ENCODE results near the gene SETD2.

Gene SETD2

DNA sequence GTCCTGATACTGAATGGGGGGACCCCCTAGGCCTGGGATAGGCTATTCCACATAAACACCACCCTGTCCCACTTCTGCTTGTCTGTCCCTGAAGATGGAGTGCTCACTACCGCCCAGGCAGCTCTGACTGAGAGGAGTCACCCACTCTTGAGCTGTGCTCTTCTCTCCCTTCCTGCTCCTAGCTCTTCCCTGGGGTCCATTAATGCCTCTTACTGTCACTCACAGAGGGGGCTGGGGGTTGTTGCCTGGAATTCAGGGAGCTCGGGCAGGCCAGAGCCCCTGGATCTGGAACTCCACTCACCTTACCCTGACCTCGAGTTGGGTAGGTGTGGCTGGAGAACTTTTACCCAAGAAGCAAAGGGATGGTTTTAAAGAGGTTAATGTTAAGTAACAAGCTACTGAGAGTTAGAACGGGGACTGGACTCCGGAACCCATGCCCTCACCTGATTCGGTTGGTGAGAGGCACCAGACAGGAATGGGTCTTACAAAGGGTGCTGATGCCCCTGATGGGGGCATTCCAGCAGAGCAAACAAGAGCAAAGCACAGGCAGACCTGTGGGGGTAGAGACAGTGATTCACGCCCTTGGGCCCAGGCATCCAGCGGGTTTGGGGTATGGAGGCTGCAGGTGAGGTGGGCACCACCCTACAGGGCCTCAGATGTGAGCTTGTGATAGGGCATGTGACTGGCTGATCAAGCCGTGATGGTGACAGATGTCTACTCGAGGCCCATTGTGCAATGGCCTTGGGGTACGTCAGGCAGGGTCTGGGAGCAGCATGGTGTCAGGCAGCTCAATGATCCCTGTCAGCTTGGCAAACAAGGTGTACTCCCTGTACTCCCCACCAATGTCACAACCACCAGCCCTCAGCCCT lies 179.1 kb downstream of the SETD2 start:
- no peak for DNase-seq (ENCODE audit: low spot score)

DNA sequence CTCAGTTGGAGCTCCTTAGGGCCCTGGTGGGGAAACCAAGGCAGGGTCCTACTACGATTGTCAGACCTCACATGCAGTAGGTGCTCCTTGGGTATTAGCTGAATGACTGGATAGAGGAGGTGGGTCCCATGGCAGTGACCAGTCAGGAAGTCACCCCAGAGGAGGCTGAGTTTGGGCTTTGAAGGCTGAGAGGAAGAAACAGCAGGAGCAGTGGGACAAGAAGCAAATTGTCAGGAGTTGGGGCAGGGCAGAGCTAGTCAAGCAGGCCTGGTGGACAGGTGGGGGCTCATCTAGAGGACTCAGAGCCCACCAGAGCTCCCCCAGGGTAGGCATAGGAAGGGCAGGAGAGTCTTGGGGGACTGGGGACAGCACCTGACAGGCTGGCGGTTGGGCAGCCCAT lies 181.4 kb downstream of the SETD2 start:
- DNase-seq (ENCODE audit: low spot score), result no peak

DNA sequence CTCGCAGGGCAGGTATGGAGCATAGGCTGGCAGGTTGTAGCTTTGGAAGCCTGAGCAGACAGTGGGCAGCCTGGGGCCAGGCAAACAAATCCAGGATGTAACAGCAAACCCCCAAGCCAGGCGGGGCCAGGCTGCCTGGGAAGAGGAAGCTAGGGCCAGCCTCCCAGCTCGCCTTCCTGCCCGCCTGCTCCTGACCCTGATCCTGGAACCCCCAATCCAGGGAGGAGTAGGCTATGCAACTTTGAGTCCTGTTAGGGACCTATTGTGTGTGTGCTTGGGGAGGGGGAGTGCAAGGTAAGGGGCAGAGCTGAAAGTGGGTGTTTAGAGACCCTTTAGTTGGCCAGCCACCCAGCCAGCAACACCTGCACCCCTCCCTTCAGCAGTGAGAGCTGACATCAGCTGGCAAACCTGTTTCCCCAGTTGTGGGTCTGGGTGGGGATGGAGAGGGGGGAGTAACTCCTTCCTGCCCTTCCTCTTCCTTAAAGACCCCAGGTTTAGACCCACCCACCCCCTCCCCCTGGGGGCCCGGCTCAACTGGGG lies 181.9 kb downstream of the SETD2 start:
- no peak for DNase-seq (ENCODE audit: low spot score)

DNA sequence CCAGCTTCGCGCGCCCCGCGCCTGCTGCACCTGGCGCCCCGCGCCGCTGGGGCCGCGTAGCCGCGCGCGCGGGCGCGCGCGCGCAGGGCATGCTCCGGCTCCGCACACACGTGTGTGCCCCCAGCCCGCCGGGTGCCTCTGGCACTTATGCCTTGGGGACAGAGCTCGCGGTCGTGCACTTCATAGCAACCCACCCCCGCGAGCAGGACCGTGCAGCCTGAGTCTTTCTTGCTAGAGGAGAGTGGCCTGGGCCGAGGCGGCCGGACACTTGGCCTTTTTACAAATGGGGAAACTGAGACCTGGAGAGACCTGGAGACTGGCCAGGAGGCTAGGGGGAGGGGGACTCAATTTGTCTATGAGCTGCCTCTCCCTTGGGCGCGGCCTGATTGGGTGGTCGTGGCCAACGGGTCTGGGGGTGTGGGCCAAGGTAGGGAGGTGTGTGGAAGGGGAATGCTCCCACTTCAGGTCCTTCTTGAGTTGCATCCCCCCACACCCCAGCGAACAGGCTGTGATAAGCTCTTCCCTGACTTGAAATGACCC lies 183.9 kb downstream of the SETD2 start:
- DNase-seq (ENCODE audit: low spot score), result no peak

DNA sequence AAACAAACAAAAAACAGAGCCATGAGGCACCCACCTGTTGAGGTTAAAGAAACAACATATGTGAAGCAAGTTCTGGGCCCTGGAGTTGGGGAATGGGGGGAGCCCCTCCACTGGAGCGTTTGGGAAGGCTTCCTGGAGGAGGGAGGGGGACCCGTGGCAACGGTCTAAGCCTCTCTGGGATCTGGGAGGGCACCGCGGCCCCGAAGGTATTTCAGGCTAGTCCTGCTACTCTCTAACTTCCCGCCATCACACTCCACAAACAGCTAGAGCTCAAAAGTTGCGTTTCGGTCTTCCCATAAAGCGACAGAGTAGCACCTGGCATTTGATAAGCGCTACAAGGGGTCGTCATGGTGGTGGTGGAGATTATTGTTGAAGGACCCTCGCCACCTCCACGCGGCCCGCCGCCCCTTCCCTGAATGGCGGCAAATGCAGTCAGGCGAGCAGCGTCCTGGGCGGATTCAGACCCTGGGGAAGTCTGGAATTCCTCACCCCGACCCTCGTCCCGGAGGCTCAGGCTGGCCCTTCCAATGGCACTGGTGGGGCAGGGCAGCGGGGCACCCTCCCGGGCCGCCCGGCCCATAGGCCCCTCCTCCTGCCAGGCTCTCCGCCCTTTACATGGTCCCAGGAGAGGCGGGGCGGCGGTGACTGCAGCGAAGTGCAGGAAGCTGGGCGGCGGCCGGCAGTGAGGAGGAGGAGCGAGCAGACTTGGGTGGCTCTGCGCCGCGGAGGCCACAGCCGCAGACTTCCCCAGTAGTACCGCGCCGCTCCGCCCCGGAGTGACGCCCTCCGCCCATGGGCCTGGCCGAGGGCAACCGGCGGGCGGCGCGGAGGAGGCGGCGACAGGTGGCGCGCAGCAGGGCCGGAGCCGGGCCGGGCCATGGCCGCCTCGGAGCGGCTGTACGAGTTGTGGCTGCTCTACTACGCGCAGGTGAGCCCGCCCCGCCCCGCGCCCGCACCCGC lies 184.6 kb downstream of the SETD2 start, which contains the start of gene NBEAL2:
Gene NBEAL2, plus strand, starts transcription at position 682 of the 960 bp plus-strand sequence. Its CDS starts 196 bp downstream, at position 878.
- peak; percentile 62 for DNase-seq (ENCODE audit: low spot score)

DNA sequence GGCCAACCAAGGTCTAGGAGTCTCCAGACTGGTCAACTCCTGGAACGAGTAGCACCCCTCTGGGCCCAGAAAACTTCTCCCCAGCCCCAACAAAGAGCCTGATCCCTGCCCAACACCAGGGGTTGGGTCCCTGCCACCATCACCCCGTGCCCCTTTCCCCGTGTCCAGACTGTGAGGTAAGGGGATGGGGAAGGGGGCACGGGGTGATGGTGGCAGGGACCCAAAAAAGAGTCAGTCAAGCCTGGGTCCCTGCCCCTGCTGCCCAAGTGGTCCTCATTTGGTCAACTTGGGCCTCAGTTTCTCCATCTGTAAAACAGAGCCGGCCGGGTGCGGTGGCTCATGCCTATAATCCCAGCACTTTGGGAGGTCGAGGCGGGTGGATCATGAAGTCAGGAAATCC lies 185.5 kb downstream of the SETD2 start:
- no peak for DNase-seq (ENCODE audit: low spot score)

DNA sequence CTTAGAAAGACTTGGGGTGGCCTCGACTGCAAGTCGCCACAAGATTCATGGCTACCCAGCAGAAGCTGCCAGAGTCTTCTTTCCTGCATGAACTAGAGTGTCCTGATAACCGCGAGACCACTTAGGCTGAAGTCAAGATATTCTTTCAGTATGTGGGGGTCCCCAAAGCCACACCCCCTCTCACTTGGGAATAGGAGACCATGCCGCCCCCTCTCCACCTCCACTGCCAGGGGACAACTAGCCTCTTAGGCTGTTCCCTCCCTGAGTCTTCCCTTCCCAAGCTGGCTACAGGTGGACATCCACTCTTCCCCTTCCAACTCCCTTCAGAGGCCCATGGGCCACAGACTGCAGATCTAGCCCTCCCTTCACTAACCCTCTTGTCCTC lies 186.1 kb downstream of the SETD2 start:
- no peak for DNase-seq (ENCODE audit: low spot score)

DNA sequence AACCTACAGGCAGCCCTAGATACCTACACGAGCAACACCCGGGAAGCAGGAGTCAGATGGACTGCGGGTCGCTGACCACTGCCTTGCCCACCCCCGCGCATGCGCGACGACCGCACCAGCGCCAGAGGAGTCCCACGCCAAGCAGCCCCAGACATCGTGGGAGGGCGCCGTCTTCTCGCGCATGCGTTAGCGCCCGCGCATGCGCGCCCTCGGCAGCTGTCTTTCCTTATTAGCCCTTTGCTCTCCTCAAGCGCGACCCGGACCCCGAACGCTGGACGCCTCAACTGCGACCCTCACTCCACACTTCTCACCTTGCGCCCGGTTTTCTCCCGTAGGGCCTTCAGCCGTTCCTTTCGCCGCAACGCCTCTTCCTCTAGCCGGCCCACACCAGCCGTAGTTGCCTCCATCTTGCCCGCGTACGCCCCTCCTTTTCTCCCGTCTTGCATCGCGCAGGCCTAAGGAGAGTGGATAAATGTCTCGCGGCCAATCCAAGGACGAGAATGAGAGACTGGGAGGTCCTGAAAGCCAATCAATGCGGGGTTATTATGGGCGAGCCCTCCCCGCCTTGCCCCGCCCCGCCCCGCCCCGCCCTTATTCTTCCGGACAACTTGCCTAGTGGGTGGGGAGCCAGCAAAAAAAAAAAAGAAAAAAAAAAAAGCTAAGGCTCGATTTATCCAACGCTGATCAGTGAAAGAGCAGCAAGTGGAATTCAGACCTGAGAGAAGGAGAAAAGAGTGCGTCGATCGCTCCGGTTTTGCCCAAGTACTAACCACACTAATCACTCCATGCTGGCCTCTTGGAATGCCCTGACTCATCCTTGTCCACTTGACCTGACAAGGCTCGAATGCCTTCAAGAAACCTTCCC lies 187.4 kb downstream of the SETD2 start, which contains the start of gene CCDC12:
Gene CCDC12, minus strand, starts transcription at position 420 of the 865 bp plus-strand sequence. Its CDS starts 13 bp downstream, at position 407.
- peak; percentile 100 for DNase-seq (ENCODE audit: low spot score)

DNA sequence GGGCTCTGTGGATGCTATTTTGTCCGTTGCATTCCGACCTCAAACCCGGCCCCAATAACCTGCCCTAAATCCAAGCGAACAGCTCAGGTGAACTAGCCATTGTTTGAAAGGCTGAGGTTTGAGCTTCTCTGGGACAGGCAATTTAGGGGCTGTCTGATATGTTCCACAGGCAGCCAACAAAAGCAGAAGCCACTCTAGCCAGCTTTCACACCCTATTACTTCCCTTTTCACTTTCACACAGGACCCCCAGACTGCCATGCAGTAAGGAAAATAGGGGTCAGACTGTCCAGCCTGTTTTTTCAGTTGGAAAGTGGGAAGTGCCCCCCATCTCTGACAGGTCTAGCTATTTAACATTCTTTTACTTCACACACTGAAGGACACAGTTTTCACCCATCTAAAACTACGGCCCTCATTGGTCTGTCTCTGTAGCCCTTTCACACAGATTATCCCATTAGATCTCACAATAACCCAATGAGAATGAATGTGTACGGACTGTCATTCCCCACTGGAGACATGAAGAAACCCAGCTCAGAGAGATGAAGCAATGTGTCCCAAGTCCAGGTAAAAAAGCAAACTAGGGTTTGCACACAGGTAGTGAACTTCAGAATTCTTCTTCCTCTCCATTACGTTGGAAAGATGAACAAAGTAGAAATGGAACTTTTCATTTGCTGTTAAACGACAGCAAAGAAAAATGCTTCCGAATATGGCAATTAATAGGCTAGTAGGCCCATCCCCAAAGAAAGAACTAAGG lies 189.3 kb downstream of the SETD2 start:
- DNase-seq (ENCODE audit: low spot score), result no peak

DNA sequence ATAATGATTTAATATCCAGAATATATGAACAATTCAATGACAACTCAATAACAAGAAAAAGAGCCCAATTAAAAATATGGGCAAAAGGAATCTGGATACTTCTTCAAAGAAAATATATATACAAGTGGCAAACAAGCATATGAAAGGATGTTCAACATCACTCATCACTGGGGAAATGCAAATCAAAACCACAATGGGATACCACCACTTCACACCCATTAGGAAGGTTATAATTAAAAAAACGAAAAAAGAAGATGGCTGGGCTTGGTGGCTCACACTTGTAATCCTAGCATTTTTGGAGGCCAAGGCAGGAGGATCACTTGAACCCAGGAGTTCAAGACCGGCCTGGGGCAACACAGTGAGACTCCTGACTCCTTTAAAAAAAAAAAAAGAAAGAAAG lies 191.5 kb downstream of the SETD2 start:
- no peak for DNase-seq (ENCODE audit: low spot score)

DNA sequence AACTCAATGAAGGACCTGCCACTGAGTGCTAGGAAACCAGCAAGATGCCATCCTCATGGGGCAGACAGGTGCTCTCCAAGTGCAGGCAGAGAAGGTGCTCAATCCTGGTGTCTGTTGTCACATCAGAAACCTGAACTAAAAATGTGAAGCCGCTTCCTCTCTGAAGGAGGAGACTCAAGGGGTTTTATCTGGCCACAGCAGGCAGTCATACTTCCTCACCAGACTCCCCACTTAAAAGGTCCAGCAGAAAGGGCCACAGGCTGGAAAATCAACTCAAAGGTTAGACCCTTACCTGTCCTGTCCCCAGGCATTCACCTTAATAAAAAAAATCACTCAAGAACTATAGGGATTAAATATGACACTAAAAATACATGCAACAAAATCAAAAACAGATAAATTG lies 192.2 kb downstream of the SETD2 start:
- DNase-seq (ENCODE audit: low spot score), result no peak

DNA sequence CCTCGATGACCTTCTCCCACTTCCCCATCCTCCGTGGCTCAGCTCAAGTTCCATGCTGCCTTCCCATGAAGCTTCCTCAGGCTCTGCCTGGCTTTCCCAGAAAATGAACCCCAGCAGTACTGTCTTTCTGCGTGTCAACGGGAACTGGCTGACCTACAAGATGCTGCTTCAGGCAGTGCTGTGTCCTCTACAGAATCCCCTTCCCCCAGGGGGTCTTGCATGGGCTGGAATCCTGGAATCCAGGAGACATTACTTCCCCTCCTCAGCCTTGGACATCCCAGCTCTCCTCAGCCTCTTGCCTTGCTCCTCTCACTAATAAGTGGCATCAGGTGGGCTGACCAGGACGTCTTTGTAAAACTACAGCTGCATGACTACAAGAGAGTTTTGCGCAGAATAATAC lies 192.8 kb downstream of the SETD2 start:
- DNase-seq (ENCODE audit: low spot score), result no peak

DNA sequence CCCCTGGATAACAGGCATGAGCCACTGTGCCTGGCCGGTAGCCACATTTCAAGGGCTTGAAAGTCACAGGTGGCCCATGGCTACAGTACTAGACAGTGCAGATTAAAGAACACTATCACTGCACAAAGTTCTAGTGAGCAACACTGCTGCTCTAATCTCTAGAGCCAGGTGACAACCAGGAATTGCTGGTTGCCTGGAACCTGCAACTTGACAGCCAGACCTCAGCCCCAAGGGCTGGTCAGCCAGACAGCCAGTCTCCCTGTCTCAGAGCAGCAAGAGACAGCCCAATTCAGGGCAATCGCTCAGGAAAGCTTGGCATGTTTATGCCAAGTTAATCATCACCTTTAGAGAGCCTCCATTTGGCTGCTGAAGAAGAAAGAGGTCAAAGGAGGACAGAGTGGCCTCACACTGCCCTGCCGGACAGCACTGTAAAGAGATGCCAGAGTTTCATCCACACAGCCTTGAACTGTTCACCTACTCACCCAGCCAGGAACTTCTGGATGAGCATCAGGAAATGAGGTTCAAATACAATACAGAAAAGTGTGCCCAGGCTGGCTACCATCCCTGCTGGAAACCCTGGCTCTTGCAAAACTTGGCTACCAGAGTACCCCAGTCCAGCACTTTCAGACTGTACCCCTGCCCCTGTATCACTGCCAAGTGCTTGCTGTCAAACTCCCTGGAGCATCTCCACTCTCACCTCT lies 193.4 kb downstream of the SETD2 start:
- DNase-seq (ENCODE audit: low spot score), result no peak

DNA sequence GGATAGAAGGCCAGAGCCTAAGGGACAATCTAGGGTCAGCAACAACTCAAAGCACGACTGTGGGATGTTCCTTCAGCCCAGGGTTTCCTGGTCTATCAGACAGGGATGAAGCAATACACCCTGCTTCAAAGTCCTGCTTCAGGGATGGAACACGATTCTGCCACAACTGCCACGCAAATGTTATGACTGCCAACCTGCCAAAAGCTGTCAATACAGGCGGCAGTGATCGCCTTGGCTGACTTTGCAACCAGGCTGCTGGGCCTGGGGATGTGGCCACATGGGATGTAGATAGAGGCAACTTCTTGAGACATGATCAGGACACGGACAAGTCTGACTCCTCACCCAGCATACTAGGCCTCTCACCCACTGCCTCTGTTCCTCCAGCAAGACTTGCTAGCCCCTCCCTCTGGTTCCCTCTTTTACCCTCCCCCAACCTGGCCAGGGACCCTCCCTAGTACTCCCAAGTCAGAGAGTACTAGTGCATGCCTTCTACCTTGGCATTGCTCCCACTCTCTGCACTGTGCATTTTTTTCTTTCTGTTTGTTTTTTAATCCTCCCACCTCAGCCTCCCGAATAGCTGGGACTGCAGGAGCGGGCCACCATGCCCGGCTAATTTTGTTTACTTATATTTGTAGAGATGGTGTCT lies 195.0 kb downstream of the SETD2 start:
- DNase-seq (ENCODE audit: low spot score), result no peak

DNA sequence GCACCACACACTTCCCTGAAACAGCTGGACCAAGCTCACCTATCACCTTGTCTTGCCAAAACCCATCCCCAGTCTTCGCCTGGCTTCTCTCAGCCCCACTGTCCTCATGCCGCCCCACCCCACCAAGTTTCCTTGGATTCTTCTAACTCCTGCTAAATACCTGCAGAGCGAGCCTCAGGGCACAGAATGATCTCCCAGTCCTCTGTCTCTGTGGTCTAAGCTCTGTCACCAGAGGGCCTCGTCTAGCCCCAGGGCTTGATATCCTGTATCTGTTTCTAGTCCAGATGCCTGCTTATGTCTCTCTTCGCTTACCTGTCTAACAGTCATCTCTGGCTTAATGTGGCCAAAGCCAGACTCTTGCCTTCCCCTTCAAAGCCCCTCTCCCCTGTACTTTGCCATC lies 197.1 kb downstream of the SETD2 start:
- DNase-seq (ENCODE audit: low spot score), result no peak

Measured in pons (tissue), 1 donor.